Sigmoid colon (tissue), 3 donors: ENCODE measurements around the gene CLRN2.

Experiments
- POLR2A ChIP-seq, 2 donors: fragments of 450-650 bp; IDR thresholded peaks; one replicate each; pipeline ENCODE4 v1.6.1; 2016; ENCODE audit warnings: antibody characterized with exemption in 2 of 2, mild to moderate bottlenecking in 2 of 2, moderate library complexity in 2 of 2
- TF ChIP-seq, protein P1 (sequence below), 4 experiments: fragments of 450-650 bp in 3 of 4; fragments of 200-600 bp in 1 of 4; IDR thresholded peaks; one replicate each; pipeline ENCODE4 v1.5.1; 2016 to 2019; ENCODE audit warnings: antibody characterized with exemption in 4 of 4, mild to moderate bottlenecking in 3 of 4, moderate library complexity in 2 of 4

DNA sequence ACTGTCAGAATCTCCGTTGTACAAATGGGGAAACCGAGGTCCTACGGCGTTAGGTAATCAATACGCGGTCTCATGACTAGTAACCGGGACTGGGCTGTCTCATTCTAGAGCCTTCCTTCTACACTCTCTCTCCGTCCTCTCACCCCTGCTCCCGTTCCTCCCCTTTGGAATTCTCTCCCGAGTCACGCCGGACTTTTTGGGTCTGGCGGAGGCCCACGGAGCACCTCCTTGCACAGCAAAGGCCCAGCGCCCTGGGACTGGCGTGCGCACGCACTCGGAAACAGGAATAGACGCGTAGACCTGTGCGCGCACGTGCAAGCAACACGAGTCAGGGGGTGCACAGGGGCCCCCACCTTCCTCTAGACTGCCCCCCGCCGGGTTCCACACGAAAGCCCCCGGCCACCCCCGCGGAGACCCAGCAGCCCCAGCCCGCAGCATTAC lies 3.4 kb upstream of the CLRN2 start:
- TF ChIP-seq, protein P1, sequence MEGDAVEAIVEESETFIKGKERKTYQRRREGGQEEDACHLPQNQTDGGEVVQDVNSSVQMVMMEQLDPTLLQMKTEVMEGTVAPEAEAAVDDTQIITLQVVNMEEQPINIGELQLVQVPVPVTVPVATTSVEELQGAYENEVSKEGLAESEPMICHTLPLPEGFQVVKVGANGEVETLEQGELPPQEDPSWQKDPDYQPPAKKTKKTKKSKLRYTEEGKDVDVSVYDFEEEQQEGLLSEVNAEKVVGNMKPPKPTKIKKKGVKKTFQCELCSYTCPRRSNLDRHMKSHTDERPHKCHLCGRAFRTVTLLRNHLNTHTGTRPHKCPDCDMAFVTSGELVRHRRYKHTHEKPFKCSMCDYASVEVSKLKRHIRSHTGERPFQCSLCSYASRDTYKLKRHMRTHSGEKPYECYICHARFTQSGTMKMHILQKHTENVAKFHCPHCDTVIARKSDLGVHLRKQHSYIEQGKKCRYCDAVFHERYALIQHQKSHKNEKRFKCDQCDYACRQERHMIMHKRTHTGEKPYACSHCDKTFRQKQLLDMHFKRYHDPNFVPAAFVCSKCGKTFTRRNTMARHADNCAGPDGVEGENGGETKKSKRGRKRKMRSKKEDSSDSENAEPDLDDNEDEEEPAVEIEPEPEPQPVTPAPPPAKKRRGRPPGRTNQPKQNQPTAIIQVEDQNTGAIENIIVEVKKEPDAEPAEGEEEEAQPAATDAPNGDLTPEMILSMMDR (IDR thresholded peaks at IDR 0.05), result no peak
- no peak for TF ChIP-seq POLR2A (IDR thresholded peaks at IDR 0.05)
